Natural killer cell (primary cell): ENCODE measurements around the gene PCDH9. TPM values are rescaled to one million over a fixed set of nuclear protein-coding genes. Genes with fewer than 3 reads are reported as not detected.
"Not testable (repeated sequence)": the region's sequence is repeated elsewhere in the genome, so short reads cannot be mapped to it uniquely, and the experiment has no call there.

Source experiments
- ATAC-seq, 3 donors: fragments of 150-1000 bp in 2 of 3; fragments of 200-7000 bp in 1 of 3; cut with Tn5 transposase; 1 replicate in 1 of 3; 2 replicates in 2 of 3; pipeline ENCODE4 v1.10.0; 2021; ENCODE audit warnings: mild to moderate bottlenecking in 2 of 3, moderate library complexity in 2 of 3
- DNase-seq, 2 donors: peaks; one replicate each; pipeline versions ENCODE4 v3.0.0 to v3.0.0-alpha.2; 2013 to 2021; ENCODE audit warnings: mixed read lengths in 1 of 2
- H3K27ac ChIP-seq: one replicate; pipeline ENCODE4 v1.5.1; 2013; ENCODE audit warnings: mild to moderate bottlenecking, low read length
- H3K27me3 ChIP-seq: one replicate; pipeline ENCODE4 v1.6.1; 2013; ENCODE audit warnings: low read length; ENCODE audit not compliant: control insufficient read depth, insufficient read depth
- H3K36me3 ChIP-seq: one replicate; pipeline ENCODE4 v1.6.1; 2013; ENCODE audit warnings: low read length; ENCODE audit not compliant: control insufficient read depth, insufficient read depth
- H3K4me1 ChIP-seq: one replicate; pipeline ENCODE4 v1.6.1; 2013; ENCODE audit warnings: low read length; ENCODE audit not compliant: control insufficient read depth, insufficient read depth
- H3K4me3 ChIP-seq: one replicate; pipeline ENCODE4 v1.5.1; 2013; ENCODE audit warnings: low read length
- H3K9me3 ChIP-seq: one replicate; pipeline ENCODE4 v1.6.1; 2013; ENCODE audit warnings: low read length; ENCODE audit not compliant: control insufficient read depth, insufficient read depth
- H3K27ac Mint-ChIP-seq, 2 donors: one replicate each; pipeline ENCODE4 v1.8.0; 2022; ENCODE audit warnings: mild to moderate bottlenecking in 2 of 2, mixed read lengths in 2 of 2, moderate library complexity in 1 of 2
- H3K27me3 Mint-ChIP-seq, 2 donors: one replicate each; pipeline ENCODE4 v1.8.0; 2022; ENCODE audit warnings: low read depth in 2 of 2, mixed read lengths in 2 of 2
- H3K36me3 Mint-ChIP-seq: one replicate; pipeline ENCODE4 v1.8.0; 2022; ENCODE audit warnings: mixed read lengths
- H3K4me1 Mint-ChIP-seq, 2 donors: one replicate each; pipeline ENCODE4 v1.8.0; 2022; ENCODE audit warnings: mixed read lengths in 2 of 2
- H3K4me3 Mint-ChIP-seq: one replicate; pipeline ENCODE4 v1.8.0; 2022; ENCODE audit warnings: mild to moderate bottlenecking, moderate library complexity, mixed read lengths
- H3K9me3 Mint-ChIP-seq, 2 donors: one replicate each; pipeline ENCODE4 v1.8.0; 2022; ENCODE audit warnings: mixed read lengths in 2 of 2
- CTCF ChIP-seq: fragments of 200-600 bp; IDR thresholded peaks from one replicate; pipeline ENCODE4 v1.8.0; 2022; ENCODE audit warnings: antibody characterized with exemption
- WGBS: methylation state at CpG from one replicate; pipeline ENCODE4 v1.1.7; 2013; ENCODE audit warnings: missing lambda C conversion rate; ENCODE audit not compliant: insufficient coverage; 5-methylcytosine and 5-hydroxymethylcytosine counted together
- intact Hi-C: fragments of 100-400 bp; cut with micrococcal nuclease; formaldehyde crosslinking; loops from one replicate; pipeline ENCODE4 v1.14.2; 2022
- total RNA-seq, 4 donors: library from RNA; stranded (reverse); fragments of 120-200 nt in 1 of 4; gene quantifications; one replicate each; pipeline versions ENCODE4 v1.2.3 to v1.2.4, GENCODE V29; 2013 to 2022

PCDH9 gene
- total RNA-seq, 3 donors from 2014 or later (not counting 1 experiment from before 2014, with no cell fraction given): 0.43 to 1.5 (median 0.68) TPM

- Histone ChIP-seq H3K36me3 (no peaks in the 10 kb centered on the region), H3K4me3 (no peak overlapping the region), H3K4me1 (no peaks in the 10 kb centered on the region), H3K9me3 (no peaks in the 10 kb centered on the region), H3K27ac (no peak overlapping the region), H3K27me3 (no peaks in the 10 kb centered on the region)
- Mint-ChIP-seq H3K9me3 (peaks cover 2 to 3% of the 10 kb centered on the region in 2 donors), H3K27ac (no peak overlapping the region), H3K4me1 (no peaks in the 10 kb centered on the region), H3K4me3 (no peak overlapping the region), H3K36me3 (no peaks in the 10 kb centered on the region), H3K27me3 (no peaks in the 10 kb centered on the region)
- no peak for ATAC-seq
- no peak for TF ChIP-seq CTCF
- no peak for DNase-seq
- intact Hi-C loops: no loop called here
Measured at GRCh38 chr13:66634384-66634783, 595.8 kb downstream of the PCDH9 start.

GRCh38 chr13:66627512-66627911 lies 602.6 kb downstream of the PCDH9 start:
- no peaks in the 10 kb centered on the region for H3K27me3 ChIP-seq
- 71% methylated on average over 4 of the region's 4 CpGs for WGBS
- ATAC-seq (no peak), DNase-seq (no peak)
- H3K27me3 Mint-ChIP-seq: no peaks in the 10 kb centered on the region
- intact Hi-C loops: no loop called here
- no peak overlapping the region for H3K27ac Mint-ChIP-seq
- H3K9me3 ChIP-seq: no peaks in the 10 kb centered on the region
- H3K4me3 Mint-ChIP-seq: no peak overlapping the region
- no peaks in the 10 kb centered on the region for H3K4me1 ChIP-seq
- H3K4me3 ChIP-seq: no peak overlapping the region
- H3K4me1 Mint-ChIP-seq: no peaks in the 10 kb centered on the region
- peaks cover 2% of the 10 kb centered on the region in 2 donors for H3K9me3 Mint-ChIP-seq
- no peaks in the 10 kb centered on the region for H3K36me3 ChIP-seq
- no peak overlapping the region for H3K27ac ChIP-seq
- no peak for TF ChIP-seq CTCF
- H3K36me3 Mint-ChIP-seq: no peaks in the 10 kb centered on the region

- H3K27me3 Mint-ChIP-seq: no peaks in the 10 kb centered on the region
- Histone ChIP-seq H3K27ac (no peak overlapping the region), H3K36me3 (no peaks in the 10 kb centered on the region), H3K9me3 (no peaks in the 10 kb centered on the region), H3K4me3 (no peak overlapping the region), H3K27me3 (no peaks in the 10 kb centered on the region), H3K4me1 (no peaks in the 10 kb centered on the region)
- 94% methylated on average over 2 of the region's 3 CpGs for WGBS
- no peak overlapping the region for H3K27ac Mint-ChIP-seq
- intact Hi-C loops: no loop called here
- H3K36me3 Mint-ChIP-seq: no peaks in the 10 kb centered on the region
- H3K4me1 Mint-ChIP-seq: no peaks in the 10 kb centered on the region
- peaks cover 0 to 2% of the 10 kb centered on the region in 2 donors for H3K9me3 Mint-ChIP-seq
- H3K4me3 Mint-ChIP-seq: no peak overlapping the region
- DNase-seq (no peak), ATAC-seq (no peak)
- no peak for TF ChIP-seq CTCF
Measured at GRCh38 chr13:66624302-66624701, 605.8 kb downstream of the PCDH9 start.

- no peak for DNase-seq
- TF ChIP-seq CTCF: no peak
- no peaks in the 10 kb centered on the region for H3K9me3 ChIP-seq
- H3K27ac ChIP-seq: no peak overlapping the region
- no peaks in the 10 kb centered on the region for H3K27me3 ChIP-seq
- H3K4me1 ChIP-seq: no peaks in the 10 kb centered on the region
- H3K27ac Mint-ChIP-seq: no peak overlapping the region
- H3K4me1 Mint-ChIP-seq: no peaks in the 10 kb centered on the region
- WGBS: 86% methylated on average over 8 of the region's 10 CpGs
- ATAC-seq: no peak
- intact Hi-C loops: no loop called here
- H3K27me3 Mint-ChIP-seq: no peaks in the 10 kb centered on the region
- H3K36me3 ChIP-seq: no peaks in the 10 kb centered on the region
- no peak overlapping the region for H3K4me3 ChIP-seq
- H3K36me3 Mint-ChIP-seq: no peaks in the 10 kb centered on the region
- peaks cover 0 to 2% of the 10 kb centered on the region in 2 donors for H3K9me3 Mint-ChIP-seq
- H3K4me3 Mint-ChIP-seq: no peak overlapping the region
Measured at GRCh38 chr13:66623129-66623820, 606.9 kb downstream of the PCDH9 start.

- DNase-seq, H3K9me3 ChIP-seq, H3K27me3 ChIP-seq, H3K27ac Mint-ChIP-seq, H3K27me3 Mint-ChIP-seq, H3K9me3 Mint-ChIP-seq, H3K4me3 Mint-ChIP-seq, H3K4me3 ChIP-seq, ATAC-seq, H3K27ac ChIP-seq, intact Hi-C loops, H3K36me3 ChIP-seq, H3K4me1 Mint-ChIP-seq, H3K36me3 Mint-ChIP-seq, H3K4me1 ChIP-seq: not testable (repeated sequence)
- WGBS: 92% methylated on average over 31 of the region's 31 CpGs
Measured at GRCh38 chr13:66621906-66622447, 608.2 kb downstream of the PCDH9 start.
